ENCODE measurements around the gene TOMM5.

- TF ChIP-seq POLR2AphosphoS5 (IDR thresholded peaks at IDR 0.05; ENCODE audit: low read depth, low read length): no peak; the same call in 1 of the 2 replicates
- no peak for TF ChIP-seq POLR2A (IDR thresholded peaks at IDR 0.05; ENCODE audit: low read depth, low read length)
- no peak for TF ChIP-seq SPI1 (IDR thresholded peaks at IDR 0.05; ENCODE audit: low read depth, low read length)
- no peak for TF ChIP-seq TAF1 (IDR thresholded peaks at IDR 0.05; ENCODE audit: low read depth, low read length)
- peak; percentile 97 for TF ChIP-seq POU2F2 (IDR thresholded peaks at IDR 0.05; ENCODE audit: low read depth, low read length)
- no peak for TF ChIP-seq PAX5 (IDR thresholded peaks at IDR 0.05; ENCODE audit: insufficient read depth, low read length, severe bottlenecking)
Measured at GRCh38 chr9:37575511-37575914, 16.9 kb downstream of the TOMM5 start.
